ENCODE data around the gene ATAD5. TPM values are rescaled to one million over a fixed set of nuclear protein-coding genes. Genes with fewer than 3 reads are reported as not detected.
A peak's percentile ranks its signal among the peaks of the same experiment; 100 is the strongest.

The ATAD5 gene
- total RNA-seq, 4 donors from 2014 or later = 2.5 to 6.7 (median 3.3) TPM

GRCh38 chr17:30915833-30916611 is 84.3 kb downstream of the ATAD5 start:
- no peak overlapping the region for H3K4me3 ChIP-seq
- peaks cover 0 to 6% (median 0%) of the 10 kb centered on the region in 4 donors for H3K27me3 ChIP-seq
- no peak for TF ChIP-seq CTCF (IDR thresholded peaks at IDR 0.05)
- no peak for TF ChIP-seq POLR2A (IDR thresholded peaks at IDR 0.05)
- 61 to 75% methylated on average over 5 of the region's 5 CpGs for WGBS, 2 donors
- intact Hi-C loops (cut with DNase I) = no loop called here
- no peak for DNase-seq
- no peaks in the 10 kb centered on the region for H3K9me3 ChIP-seq
- H3K36me3 ChIP-seq = no peaks in the 10 kb centered on the region
- H3K27ac ChIP-seq = no peak overlapping the region
- H3K4me1 ChIP-seq = peaks cover 0 to 11% (median 6%) of the 10 kb centered on the region in 3 donors

GRCh38 chr17:30917050-30917449 is 85.3 kb downstream of the ATAD5 start:
- Histone ChIP-seq H3K36me3 (no peaks in the 10 kb centered on the region), H3K27ac (no peak overlapping the region), H3K27me3 (peaks cover 0 to 16% (median 1%) of the 10 kb centered on the region in 4 donors), H3K4me1 (peaks cover 8 to 22% (median 11%) of the 10 kb centered on the region in 3 donors), H3K4me3 (no peak overlapping the region), H3K9me3 (no peaks in the 10 kb centered on the region)
- no peak for DNase-seq
- TF ChIP-seq POLR2A (IDR thresholded peaks at IDR 0.05) = no peak
- TF ChIP-seq CTCF (IDR thresholded peaks at IDR 0.05) = no peak
- intact Hi-C loops (cut with DNase I) = no loop called here

- 52 to 54% methylated on average over 3 of the region's 4 CpGs for WGBS, 2 donors
- no peaks in the 10 kb centered on the region for H3K36me3 ChIP-seq
These were observed 88.5 kb downstream of the ATAD5 start for GRCh38 chr17:30920282-30920681.

GRCh38 chr17:30920683-30921543 is 89.1 kb downstream of the ATAD5 start:
- TF ChIP-seq POLR2A (IDR thresholded peaks at IDR 0.05) = no peak
- TF ChIP-seq CTCF (IDR thresholded peaks at IDR 0.05) = no peak
- 60 to 70% methylated on average over 11 of the region's 11 CpGs for WGBS, 2 donors
- H3K27me3 ChIP-seq = peaks cover 0 to 52% (median 10%) of the 10 kb centered on the region in 4 donors
- no peak for DNase-seq
- intact Hi-C loops (cut with DNase I) = no loop called here
- H3K4me1 ChIP-seq = peaks cover 16 to 31% (median 20%) of the 10 kb centered on the region in 3 donors
- no peaks in the 10 kb centered on the region for H3K9me3 ChIP-seq
- H3K36me3 ChIP-seq = no peaks in the 10 kb centered on the region
- peak overlapping the region in 2 of 4 donors; percentile 72 to 75 for H3K27ac ChIP-seq
- H3K4me3 ChIP-seq = peak overlapping the region in 2 of 4 donors; percentile 66 to 81

More at GRCh38 chr17:30920282-30920681, 88.5 kb downstream of the ATAD5 start:
- DNase-seq = no peak
- peak in 1 of 6 experiments; percentile 5 for TF ChIP-seq CTCF (IDR thresholded peaks at IDR 0.05)
- TF ChIP-seq POLR2A (IDR thresholded peaks at IDR 0.05) = no peak
- Histone ChIP-seq H3K9me3 (no peaks in the 10 kb centered on the region), H3K27ac (peak overlapping the region in 1 of 4 donors; percentile 5), H3K4me1 (peaks cover 16 to 31% (median 20%) of the 10 kb centered on the region in 3 donors), H3K27me3 (peaks cover 0 to 47% (median 10%) of the 10 kb centered on the region in 4 donors), H3K4me3 (no peak overlapping the region)
- intact Hi-C loops (cut with DNase I) = no loop called here
